ENCODE data around the gene SLC19A1.

SLC19A1 gene

DNA sequence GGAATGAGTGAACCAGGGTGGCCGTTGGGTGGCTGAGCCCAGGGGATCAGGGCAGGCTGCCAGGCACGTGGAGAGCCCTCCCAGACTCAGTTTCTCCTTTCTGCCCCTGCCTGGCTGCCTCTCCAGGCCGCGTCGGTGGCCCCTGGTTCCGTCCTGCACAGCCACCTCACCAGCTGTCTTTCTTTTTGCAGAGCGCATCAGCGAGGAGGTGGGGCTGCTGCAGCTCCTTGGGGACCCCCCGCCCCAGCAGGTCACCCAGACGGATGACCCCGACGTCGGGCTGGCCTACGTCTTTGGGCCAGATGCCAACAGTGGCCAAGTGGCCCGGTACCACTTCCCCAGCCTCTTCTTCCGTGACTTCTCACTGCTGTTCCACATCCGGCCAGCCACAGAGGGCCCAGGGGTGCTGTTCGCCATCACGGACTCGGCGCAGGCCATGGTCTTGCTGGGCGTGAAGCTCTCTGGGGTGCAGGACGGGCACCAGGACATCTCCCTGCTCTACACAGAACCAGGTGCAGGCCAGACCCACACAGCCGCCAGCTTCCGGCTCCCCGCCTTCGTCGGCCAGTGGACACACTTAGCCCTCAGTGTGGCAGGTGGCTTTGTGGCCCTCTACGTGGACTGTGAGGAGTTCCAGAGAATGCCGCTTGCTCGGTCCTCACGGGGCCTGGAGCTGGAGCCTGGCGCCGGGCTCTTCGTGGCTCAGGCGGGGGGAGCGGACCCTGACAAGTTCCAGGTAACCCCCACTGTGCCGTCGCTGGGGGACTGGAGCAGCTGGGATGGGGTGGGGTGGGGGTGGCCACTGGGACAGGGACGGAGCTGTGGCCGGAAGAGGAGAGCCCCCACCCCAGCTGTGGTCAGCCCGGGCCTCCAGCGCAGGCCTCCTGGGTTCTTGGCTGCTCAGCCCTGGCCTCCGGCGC lies 73.9 kb downstream of the SLC19A1 start:
- DNase-seq (ENCODE audit: low read depth, low spot score): no peak

DNA sequence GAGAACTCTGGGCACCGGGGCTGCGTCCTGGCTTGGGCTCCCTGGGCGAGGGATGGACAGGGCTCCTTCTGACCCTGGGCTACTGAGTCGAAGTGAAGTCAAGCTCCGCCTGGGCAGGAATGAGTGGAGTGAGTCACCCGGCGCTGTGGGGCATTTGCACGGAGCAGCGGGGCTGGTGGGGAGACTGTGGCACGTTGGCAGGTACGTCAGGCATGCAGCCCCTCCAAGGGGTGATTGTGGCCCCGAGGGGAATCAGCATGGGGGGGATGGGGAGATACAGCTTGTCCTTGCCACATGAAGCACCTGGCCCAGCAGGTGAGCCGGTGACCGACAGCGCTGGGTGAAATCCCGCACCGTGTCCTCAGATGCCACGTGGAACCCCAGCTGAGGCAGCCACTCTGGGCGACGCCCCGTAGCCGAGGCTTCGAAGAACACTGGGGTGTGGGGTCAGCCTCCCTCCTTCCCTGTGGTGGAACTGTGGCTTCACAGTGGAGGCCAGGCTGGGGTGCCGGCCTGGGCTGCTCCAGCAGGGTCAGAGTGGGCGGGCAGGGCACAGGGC lies 74.9 kb downstream of the SLC19A1 start:
- DNase-seq (ENCODE audit: low read depth, low spot score): no peak

- no peak for DNase-seq (ENCODE audit: low read depth, low spot score)
These were observed 75.7 kb downstream of the SLC19A1 start for GRCh38 chr21:45466330-45467220.

GRCh38 chr21:45465611-45466329 lies 76.5 kb downstream of the SLC19A1 start:
- no peak for DNase-seq (ENCODE audit: low read depth, low spot score)

GRCh38 chr21:45465105-45465504 lies 77.1 kb downstream of the SLC19A1 start:
- no peak for DNase-seq (ENCODE audit: low read depth, low spot score)

DNA sequence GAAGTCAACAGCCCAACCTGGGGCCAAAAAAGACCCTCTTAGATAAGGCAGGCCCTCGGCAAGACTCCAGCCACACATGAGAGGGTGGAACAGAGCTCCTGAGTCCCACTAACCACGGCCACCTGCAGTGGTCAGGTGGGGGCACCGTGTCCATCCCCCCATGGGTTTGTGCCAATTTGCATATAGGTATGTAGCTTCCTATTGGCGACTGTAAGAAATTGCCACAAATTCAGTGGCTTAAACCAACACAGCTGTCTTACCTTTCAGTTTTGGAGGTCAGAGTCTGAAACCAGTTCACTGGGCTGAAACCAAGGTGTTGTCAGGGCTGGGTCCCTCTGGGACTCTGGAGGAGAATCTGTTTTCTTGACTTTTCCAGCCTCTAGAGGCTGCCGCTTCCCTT lies 77.9 kb downstream of the SLC19A1 start:
- no peak for DNase-seq (ENCODE audit: low read depth, low spot score)

GRCh38 chr21:45463871-45464270 lies 78.4 kb downstream of the SLC19A1 start:
- DNase-seq (ENCODE audit: low read depth, low spot score): no peak

GRCh38 chr21:45461806-45462341 lies 80.4 kb downstream of the SLC19A1 start:
- DNase-seq (ENCODE audit: low read depth, low spot score): no peak

DNA sequence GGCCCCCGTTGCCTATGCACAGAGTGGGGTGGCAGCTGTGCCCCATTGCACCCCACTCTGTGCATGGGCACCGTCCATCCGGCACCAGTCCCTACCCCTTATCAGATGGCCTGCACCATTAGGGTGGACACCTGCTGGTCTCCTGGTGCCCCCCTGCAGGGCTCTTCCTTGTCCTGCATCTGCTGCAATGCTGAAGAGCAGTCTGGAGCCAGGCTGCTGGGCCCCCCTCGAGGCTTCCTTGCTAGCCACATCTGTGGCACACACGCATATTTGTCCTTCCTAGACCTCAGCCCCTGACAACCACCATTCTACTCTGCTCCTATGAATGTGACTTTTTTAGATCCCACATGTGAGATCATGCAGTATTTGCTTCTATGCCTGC lies 80.9 kb downstream of the SLC19A1 start:
- DNase-seq (ENCODE audit: low read depth, low spot score): no peak

- DNase-seq (ENCODE audit: low read depth, low spot score): no peak
These were observed 81.5 kb downstream of the SLC19A1 start for GRCh38 chr21:45460611-45461368.

GRCh38 chr21:45460011-45460565 lies 82.2 kb downstream of the SLC19A1 start:
- DNase-seq (ENCODE audit: low read depth, low spot score): no peak

- no peak for DNase-seq (ENCODE audit: low read depth, low spot score)
These were observed 82.8 kb downstream of the SLC19A1 start for GRCh38 chr21:45459171-45460010.

DNA sequence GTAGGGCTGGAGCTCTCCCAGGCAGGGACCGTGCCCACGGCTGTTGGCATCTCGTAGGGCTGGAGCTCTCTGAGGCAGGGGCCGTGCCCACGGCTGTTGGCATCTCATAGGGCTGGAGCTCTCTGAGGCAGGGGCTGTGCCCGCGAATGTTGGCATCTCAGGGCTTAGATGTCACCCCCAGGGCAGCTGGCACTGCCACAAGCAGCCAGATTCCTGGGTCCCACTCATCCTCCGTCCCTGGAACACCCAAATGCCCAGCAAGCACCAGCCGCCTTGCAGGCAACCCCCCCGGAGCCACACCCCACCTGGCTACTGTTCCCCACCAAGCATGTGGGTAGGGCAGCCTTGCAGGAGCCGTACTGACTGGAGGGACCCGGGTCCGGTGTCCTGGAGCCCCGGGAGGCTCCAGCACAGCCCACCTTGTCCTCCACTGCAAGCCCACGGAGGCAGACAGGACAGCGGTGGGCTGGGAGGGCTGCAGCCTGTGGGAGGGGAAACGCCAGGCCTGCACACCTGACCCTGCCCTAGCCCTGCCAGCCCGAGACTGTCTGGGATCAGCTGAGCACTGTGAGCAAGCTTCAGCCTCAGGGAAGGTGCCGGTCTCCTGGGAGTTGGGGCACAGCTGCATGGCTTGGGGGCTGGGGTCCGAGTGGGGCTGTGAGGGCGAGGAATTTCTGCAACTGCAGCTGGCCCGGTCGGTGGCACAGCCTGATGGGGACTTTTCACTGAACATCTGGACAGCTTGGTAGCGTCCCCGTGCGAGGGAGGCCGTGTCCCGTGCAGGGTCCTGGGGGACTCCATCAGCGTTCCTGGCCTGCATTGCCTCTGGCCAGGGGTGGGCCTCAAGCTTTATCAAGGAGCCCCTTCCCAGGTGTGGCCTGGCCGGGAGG lies 83.7 kb downstream of the SLC19A1 start:
- DNase-seq (ENCODE audit: low read depth, low spot score): no peak

DNA sequence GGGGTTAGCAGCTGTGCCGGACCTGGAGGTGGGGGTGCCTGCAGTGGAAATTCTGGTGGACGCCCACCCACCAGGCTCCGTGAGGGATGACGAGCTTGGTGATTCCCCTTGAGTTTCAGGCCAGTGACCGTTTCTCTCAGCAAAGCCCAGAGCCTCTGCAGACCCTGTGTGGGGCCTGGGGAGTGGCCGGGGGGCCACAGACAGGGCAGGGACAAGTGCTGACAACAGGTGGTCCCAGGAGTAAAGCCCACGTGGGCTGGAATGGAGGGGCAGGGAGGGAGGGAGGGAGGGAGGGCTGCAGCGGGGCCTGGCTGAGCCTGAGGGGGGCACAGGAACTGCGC lies 84.4 kb downstream of the SLC19A1 start:
- no peak for DNase-seq (ENCODE audit: low read depth, low spot score)

DNA sequence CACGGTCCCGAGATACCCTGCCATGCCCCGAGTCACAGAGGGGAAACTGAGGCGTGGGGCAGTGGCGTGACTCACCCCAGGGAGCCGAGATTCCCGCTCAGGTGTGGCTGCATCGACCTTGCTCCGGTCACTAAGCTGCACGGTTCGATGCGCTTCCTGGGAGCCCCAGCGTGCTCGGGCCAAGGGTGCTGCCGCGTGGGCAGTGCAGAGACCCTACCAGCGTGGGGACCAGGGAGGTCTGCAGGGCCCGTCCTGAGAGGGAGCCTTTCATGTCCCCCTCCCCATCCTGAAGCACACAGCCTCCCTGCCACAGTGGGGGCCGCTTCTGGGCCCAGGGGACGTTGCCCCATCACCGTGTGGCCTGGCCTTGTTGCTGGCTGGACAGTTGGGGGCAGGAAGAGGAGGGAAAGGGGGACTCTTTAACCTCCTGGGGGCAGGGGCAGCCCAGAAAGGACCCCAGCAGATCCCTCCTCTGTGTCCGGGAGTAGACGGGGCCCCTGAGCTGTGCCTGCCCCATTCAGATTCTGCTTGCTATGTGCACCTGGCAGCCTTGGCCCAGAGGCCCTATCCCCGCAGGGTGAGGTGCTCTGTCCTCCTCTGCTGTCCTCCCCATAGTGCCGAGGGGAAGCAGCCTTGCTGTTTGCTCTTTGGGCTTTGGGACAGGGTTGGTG lies 84.9 kb downstream of the SLC19A1 start:
- no peak for DNase-seq (ENCODE audit: low read depth, low spot score)

- DNase-seq (ENCODE audit: low read depth, low spot score): no peak
These were observed 85.6 kb downstream of the SLC19A1 start for GRCh38 chr21:45456584-45457160.
